ENCODE data around the gene ZNF157.

Gene ZNF157

DNA sequence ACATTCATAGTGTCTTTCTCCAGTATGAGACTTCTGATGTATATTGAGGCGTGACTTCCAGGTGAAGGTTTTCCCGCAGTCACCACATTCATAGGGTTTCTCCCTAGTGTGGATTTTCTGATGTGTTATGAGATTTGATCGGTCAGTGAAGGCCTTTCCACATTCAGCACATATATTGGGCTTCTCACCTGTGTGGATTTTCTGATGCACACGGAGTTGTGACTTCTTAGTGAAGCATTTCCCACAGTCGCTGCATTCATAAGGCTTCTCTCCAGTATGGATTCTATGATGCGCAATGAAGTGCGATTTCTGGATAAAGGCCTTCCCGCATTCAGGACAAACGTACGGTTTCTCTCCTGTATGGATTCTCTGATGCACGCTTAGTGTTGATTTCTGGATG lies 77.2 kb downstream of the ZNF157 start:
- DNase-seq, result no peak

DNA sequence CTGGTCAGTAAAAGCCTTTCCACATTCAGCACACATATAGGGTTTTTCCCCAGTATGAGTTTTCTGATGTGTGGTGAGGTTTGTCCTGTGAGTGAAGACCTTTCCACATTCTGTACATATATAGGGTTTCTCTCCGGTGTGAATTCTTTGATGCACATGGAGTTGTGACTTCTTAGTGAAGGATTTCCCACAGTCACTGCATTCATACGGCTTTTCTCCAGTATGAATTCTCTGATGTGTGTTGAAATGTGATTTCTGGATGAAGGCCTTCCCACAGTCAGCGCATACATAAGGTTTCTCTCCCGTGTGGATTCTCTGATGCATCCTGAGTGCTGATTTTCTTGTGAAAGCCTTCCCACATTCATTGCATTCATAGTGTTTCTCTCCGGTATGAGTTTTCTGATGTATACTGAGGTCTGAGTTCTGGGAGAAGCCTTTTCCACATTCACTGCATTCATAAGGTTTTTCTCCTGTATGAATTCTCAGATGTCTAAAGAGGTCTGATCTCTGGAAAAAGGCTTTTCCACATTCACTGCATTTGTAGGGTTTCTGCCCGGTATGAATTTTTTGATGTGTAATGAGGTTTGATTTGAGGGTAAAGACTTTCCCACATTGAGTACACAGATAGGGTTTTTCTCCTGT lies 77.9 kb downstream of the ZNF157 start:
- no peak for DNase-seq

DNA sequence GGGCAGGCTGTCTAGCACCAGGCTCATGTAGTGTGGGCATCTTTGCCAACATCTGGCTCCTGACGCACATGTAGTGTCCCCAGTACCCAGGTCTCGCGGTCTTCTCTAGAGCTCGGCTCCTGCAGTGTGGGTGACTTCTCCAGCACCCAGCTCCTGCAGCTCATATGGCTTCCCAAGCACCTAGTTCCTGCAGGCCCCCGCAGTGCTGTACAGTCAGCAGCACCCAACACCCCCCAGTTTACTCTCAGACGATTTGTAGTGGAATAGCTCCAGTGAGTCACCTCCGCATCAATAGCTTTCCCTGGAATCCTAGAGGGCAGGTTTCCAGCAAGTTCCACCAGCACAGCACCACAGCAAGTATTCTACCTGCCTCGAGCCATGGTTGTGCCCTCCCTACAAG lies 81.7 kb downstream of the ZNF157 start:
- no peak for DNase-seq

DNA sequence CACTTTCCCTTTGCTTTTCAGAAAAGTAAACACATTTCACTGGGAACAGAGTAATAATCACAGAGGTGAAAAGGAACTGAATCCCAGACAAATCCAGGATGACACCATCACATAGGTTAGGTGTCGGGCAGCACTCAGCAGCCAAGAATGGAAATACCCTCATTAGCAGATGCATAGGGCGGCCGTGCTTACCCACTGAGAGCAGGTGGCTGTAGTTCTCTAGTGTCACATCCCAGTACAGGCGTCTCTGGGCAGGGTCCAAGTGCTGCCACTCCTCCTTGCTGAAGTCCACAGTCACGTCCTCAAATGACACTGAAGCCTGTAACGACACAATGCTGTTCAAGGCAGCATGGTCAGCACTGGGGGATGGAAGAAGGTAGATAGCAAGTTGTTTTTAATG lies 85.7 kb downstream of the ZNF157 start:
- DNase-seq, result no peak

DNA sequence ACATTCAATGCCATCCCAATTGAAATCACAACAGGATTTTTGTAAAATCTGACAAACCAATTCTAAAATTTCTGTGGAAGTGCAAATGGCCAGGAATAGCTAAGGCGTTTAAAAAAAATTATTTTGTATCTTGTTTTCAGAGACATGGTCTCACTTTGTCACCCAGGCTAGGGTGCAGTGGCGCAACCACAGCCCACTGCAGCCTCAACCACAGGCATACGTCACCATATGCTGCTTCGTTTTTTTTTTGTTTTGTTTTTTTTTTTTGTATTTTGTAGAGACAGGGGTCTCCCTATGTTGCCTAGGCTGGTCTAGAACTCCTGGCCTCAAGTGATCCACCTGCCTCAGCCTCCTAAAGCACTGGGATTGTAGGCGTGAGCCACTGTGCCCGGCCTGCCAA lies 88.2 kb downstream of the ZNF157 start:
- no peak for DNase-seq

DNA sequence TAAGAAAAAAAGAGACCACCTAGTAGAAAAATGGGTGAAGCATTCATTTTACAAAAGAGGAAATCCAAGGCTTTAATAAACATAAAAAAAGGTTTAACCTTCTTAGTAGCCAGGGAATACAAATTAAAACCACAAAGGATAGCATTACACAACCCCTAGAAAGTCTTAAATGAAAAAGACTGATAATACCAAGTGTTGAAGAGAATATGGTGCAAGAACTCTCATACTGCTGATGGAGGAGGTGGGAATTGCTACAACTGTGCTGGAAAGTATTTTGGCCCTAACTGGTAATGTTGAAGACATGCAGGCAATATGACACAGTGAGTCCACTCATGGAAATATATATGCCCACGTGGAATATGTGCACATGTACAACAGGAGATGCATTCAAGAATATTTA lies 90.2 kb downstream of the ZNF157 start:
- no peak for DNase-seq

All from NCI-H1105 treated with DMSO at 0.1 percent for 48 hours (cell line).